ENCODE measurements around the gene TRAPPC12.
"Not testable (repeated sequence)": the region's sequence is repeated elsewhere in the genome, so short reads cannot be mapped to it uniquely, and the experiment has no call there.

The TRAPPC12 gene

DNA sequence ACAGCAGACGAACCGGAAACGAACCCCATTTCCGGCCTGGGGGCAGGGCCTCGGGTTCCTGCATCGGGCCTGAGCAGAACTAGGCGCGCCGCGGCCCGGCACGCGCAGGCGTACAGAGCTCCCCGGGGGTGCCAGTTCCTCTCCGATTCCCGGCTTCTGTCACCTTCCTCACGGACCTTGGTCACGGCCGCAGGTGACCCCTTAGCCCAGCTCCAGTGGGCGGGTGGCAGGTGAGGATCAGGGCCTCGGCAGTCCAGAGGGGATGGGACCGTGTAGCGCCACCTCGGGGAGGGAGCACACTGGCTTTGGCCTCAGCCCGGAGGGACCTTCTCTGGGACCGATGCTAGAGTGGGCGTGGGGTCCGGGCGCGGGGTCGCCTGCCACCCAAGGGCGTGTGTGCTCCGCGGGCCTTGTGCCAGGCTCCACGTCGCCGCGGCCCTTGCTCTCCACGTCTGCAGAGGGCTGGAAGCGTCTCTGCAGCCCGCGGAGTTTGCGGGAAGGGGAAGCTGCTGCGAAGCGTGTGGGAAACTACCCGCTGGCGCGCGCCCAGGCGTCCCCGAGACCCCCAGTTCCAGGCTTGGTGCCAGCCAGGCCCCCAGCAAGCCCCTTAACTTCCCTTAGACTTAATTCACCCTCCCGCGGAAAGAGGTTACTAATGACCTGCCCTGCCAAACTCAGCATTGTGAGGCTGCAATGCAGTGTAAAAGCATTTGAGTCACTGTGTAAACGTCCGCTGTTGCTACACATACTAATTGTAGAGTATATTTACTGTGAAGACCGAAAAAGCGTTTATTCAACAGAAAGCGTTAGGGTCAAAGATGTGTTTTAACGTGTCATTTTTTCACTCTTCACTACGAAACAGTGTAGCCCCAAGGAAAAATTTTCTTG, at the start of gene TRAPPC12:
Gene TRAPPC12 (plus strand): TSS at position 48 of the 888 bp plus-strand sequence. CDS start 7,930 bp downstream, outside the sequence.
- peak; percentile 94 for DNase-seq (ENCODE audit: low spot score)

DNA sequence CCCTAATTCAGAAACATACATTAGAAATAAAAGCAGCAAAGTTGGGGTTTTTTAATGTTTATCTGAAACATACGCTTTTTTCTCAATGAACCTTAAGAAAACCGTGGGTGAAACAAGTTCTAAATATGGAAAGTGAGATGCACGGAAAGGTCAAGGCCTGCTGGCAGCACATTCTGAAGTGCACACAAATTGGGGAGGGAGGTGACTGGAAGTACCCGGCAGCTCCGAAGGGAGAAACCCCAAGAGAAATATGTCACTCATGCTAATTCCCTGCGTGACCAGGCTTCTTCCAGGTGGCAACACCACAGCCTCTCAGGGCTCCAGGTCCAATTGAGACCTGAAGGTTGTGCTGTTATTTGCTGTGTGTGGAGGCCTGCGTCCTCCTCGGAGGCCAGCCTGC, 47.4 kb upstream of the TRAPPC12 start:
- no peak for DNase-seq (ENCODE audit: low spot score)

DNA sequence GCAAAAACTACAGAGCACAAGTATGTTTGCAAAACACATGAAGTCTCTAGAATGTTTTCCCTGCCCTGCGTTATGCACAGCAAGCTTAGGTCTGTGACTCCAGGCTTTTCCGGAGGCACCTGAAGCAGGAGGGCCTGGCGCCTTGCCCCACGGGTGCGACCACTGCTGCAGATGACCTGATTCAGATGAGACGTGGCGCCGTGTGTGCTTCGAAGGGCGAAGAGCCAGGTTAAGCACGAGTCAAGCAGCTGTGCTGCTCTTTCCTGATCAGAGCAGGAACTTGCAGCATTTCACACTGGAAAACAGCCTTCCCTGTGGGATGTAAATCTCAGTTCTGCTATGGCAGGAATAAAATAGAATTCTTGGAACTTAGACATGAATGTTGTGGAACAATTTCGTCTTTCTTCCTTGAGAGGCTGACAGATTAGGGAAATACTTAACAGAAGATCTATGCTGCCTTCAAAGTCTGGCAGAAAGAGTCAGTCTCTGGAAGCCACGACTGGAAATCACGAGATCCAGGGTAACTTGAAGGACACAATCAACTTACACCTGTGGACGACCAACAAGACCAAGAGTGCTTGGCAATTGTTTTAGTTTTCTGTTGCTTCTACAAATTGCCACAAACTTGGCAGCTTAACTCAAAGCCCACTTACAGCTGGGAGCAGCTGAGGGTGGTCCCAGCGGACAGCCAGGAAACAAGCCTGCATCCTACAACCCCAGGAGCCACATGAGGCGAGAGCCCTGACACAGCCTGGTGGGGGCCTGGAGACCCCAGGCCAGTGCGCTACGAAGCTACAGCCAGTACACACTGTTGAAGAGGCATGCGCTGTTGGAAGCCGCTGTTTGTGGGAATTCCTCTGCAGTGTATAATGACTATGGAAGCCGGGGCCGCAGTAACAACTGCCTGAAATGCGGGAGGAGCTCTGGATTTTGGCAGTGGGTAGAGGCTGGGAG, 44.8 kb upstream of the TRAPPC12 start:
- no peak for DNase-seq (ENCODE audit: low spot score)

DNA sequence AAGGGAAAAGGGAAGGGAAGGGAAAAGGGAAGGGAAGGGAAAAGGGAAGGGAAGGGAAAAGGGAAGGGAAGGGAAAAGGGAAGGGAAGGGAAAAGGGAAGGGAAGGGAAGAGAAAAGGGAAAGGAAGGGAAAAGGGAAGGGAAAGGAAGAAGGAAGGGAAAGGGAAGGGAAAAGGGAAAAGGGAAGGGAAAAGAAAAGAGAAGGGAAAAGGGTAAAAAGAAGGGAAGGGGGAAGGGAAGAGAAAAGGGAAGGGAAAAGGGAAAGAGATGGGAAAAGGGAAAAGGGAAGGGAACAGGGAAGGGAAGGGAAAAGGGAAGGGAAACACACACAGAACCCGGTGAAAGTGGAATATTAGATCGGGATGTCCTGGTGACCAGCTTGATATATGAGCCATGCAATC, 42.6 kb upstream of the TRAPPC12 start:
- no peak for DNase-seq (ENCODE audit: low spot score)

DNA sequence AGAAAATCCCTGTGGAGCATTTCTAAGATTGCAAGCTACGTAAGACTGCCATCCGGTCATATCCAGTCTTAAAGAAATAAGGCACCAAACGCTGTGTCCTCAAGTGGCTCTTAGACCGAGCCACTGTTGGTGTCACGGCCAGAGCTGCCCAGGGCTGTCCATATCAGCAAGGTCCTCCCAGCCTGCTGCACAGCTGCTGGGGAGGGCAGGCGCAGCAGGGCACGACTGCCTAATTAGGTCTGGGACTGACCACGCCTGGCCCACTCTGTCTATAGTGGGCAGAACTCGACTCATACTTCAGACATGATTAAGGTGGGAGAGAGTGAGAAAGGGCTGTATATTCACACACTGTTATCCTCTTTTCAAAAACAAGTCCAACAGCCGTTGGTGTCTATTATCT, 41.2 kb upstream of the TRAPPC12 start:
- no peak for DNase-seq (ENCODE audit: low spot score)

DNA sequence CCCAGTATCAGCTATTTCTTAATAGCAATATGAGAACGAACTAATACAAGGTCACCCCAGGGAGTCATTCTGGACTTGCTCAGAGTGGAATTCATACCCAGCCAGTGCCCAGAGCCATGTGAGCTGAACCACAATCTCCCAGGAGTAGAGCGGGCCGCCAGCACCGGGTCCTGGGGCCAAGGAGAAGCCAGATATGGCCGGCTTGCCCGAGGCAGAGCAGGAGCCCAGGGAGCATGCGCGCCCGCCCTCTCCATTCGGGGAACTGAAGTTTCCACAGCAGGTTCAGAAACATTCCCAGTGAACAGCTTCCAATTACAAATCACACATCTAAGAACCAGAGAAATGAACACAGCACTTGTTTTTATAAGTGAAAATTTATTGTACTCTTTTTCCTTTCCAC, 39.4 kb upstream of the TRAPPC12 start:
- DNase-seq (ENCODE audit: low spot score), result no peak

DNA sequence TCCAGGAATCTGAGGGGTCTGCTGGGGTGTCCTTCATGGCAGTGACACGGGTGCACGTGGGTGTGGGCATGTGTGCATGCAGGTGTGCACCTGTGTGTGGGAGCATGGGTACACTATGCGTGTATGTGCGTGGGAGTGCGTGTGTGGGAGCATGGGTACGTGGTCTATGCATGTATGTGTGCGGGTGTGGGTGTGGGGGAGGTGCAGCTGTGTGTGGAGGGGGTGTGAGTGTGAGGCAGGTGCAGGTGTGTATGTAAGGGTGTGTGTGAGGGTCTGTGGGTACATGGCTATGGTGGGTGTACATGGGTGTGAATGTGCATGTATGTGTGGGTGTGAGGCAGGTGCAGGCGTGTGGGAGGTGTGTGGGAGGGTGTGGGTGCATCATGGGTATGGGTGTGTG, 38.2 kb upstream of the TRAPPC12 start:
- DNase-seq (ENCODE audit: low spot score), result no peak

DNA sequence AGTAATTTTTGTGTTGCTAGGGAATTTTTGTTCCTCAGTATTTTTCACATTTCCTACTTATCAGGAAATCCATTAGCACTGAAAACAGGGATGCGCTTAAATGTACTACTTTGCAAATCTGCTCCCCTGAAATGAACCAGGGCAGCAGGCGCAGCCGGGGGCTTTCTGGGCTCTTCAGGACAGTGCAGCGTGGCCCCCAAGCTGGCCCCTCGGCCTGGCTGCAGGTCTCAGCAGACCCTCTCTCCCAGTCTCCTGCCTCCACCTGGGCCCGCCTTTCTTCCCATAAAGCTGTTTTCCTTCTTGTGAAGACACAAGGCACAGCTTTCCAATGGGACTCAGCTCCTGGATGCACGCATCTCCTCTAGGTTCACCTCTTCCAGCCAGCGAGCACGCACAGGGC, 37.2 kb upstream of the TRAPPC12 start:
- DNase-seq (ENCODE audit: low spot score), result no peak

DNA sequence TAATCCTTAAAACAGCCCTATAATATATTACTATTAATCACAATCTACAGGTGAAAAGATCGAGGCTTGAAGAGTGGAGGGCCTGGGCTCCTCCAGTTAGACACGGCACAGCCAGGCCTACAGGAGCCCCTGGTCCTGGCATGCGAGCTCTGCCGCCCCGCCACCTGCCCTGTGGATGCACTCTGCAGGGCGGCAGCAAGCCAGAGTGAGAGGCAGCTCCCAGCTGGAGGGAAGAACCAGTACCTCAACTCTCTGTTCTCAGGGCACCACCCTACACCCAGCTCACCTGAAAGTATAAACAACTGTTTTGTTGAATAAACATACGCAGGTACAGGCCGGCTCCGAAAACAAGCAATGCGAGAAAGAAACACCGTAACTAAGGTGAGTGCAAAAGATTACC, 36.5 kb upstream of the TRAPPC12 start:
- no peak for DNase-seq (ENCODE audit: low spot score)

DNA sequence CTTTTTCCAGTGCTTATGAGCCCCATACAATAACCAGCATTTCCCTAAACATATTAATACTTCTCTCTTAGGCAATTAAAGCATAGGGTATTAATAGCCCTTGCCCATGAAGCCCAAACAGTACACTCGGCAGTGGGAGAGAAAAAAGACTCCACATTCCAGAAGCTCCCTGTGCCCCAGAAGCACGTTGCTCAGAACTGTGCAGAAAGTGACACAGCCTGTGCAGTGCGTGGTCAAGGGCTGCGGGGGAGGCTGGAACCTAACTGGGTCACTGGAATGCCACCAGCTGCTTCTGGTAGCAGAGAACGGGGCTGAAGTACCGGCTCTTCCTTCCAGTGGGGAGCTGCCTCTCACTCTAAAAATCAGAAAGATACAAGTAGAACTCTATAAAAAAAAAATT, 34.6 kb upstream of the TRAPPC12 start:
- DNase-seq (ENCODE audit: low spot score), result no peak

DNA sequence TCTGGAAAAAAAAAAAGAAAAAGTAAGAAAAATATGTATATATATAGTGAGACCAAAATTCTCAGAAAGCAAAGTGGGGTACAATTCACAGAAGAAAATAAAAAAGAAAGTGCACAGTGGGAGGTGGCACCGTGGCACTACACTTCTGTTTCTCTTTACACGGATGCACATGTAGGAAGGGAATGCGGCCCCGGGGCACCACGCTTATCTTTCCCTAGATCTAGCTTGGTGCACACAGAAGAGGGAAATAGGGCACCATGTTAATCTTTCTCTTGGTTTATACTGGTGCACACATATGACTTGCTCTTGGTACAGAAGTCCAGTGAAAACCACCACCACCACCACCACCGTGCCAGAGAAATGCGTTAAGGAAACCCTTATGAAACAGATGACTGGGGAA, 33.9 kb upstream of the TRAPPC12 start:
- DNase-seq (ENCODE audit: low spot score), result no peak

DNA sequence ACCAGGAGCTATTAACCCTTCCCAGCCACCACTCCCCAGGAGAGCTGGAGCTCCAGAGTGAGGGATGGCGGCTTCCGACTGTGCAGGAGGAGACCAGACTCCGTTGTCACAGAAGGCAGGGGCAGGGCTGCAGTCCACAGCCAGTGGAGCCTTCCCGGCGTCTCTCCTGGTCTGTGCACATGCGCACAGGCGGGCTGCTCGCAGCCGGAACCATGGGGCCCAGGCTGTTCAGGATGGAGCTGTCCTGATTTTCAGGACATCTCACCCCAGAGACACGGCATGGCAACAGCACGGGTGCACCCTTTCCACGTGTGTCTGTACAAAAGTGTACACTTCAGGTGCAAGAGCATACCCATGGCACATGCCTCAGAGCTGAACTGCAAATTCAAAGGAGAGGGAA, 30.7 kb upstream of the TRAPPC12 start:
- DNase-seq (ENCODE audit: low spot score), result no peak

DNA sequence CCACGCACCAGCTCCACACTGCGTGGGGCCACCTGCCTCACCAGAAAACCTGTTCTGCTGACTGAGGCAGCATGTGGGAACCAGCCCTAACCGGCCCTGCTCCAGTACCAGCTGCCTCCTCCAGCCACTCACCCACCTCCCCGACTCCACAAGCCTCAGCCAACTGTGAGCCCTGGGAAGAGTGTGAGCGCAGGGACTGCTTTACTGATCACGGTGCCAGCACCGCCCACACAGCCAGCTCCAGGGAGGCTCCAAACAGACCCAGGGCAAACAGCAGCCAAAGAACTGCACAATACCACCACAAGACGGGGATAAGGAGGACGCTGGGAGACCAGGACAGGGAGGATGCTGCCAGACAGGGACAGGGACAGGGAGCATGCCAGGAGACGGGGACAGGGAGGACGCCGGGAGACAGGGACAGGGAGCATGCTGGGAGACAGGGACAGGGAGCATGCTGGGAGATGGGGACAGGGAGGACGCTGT, 30.2 kb upstream of the TRAPPC12 start:
- no peak for DNase-seq (ENCODE audit: low spot score)

DNA sequence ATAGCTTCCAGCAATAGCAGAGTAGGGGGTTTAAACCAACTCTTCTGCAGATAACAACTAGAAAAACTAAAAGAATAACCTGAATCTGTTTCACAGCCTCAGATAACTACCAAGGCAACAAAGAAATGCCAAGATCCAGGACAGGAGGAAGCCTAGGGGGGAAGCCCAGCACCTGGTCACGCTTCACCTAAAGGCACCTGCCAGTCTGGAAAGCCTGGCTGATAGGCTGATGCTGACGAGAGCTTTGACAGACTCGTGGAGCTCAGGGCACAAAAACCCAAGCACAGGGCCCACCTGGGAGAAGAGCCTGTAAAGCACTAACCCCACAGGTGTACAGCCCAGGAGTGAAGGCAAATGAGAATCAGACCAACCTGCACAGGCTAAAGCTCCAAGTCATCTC, 24.5 kb upstream of the TRAPPC12 start:
- no peak for DNase-seq (ENCODE audit: low spot score)

DNA sequence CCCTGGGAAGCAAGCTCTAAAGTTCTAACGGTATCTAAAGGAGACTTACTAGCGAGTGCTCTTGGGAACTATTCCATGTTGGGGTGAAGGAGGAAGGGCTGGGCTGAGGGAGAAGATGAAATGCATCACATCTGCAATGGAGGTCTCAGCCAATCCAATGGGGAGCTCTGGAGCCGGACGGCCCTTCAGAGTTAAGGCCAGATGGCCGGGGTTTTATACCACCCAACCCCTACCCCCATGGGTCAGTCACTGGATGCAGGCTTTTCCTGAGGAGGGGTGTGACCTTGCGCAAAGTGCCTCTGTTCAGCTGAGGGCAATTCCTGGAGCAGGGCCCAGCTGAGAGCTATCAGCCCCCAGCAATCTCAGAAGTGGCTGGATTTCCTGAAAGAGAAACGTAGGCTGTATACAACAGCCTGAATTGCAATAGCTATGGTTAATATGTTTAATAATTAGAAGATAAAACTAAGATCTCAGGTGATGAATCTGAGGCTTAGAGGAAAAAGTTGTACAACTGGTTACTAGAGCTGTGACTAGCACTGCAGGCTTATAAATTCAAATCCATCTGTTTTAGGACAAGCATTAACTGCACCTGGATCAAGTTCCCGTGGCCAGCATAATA, 23.4 kb upstream of the TRAPPC12 start:
- DNase-seq (ENCODE audit: low spot score), result no peak

DNA sequence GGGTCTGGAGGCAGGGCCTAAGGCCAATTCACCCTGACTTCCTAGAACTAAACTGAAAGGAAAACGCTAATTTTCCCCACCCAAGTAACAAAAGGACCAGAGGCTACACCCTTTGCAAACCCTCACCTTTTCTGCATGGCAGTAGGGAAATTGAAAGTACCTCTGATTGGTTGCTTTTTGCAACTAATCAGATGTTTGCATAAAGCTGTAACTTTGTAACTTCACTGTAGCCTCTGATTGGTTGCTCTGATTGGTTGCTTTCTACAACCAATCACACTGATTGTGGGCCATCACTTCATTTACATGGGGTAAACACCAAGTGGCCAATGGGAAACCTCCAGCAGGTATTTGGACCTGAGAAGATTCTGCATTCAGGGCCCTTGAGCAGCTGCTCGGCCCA, 22.7 kb upstream of the TRAPPC12 start:
- DNase-seq (ENCODE audit: low spot score), result no peak

DNA sequence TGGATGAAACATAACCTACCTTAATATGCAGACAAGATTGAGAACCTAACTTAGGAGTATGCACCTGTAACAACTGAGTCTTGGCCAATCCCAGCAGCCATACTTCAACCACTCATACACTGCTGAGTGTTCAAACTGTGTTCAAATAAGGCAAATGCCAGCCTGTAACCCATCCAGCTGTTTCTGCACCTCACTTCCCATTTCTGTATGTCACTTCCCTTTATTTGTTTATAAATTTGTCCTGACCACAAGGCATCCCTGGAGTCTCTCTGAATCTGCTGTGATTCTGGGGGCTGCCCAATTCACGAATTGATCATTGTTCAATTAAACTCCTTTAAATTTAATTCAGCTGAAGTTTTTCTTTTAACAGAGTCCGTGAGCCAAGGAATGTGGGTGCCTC, 22.0 kb upstream of the TRAPPC12 start:
- DNase-seq (ENCODE audit: low spot score), result not testable (repeated sequence)

DNA sequence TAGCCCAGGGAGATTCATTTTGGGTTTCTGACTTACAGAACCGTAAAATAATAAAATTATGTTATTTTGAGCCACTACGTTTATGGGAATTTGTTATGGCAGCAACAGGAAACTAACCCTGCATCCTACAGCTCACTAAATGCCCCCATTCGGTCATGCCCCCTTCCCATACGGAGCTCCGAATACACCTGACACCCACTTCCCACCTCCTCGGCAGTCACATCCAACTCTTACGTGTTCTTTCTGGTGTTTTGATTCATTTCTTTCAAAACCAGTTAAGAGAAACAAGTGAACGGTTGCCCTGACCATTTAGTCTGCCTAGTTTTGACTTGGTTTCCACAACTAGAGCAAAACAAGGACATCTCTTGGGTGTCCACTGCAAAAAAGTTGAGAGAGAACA, 21.6 kb upstream of the TRAPPC12 start:
- no peak for DNase-seq (ENCODE audit: low spot score)

DNA sequence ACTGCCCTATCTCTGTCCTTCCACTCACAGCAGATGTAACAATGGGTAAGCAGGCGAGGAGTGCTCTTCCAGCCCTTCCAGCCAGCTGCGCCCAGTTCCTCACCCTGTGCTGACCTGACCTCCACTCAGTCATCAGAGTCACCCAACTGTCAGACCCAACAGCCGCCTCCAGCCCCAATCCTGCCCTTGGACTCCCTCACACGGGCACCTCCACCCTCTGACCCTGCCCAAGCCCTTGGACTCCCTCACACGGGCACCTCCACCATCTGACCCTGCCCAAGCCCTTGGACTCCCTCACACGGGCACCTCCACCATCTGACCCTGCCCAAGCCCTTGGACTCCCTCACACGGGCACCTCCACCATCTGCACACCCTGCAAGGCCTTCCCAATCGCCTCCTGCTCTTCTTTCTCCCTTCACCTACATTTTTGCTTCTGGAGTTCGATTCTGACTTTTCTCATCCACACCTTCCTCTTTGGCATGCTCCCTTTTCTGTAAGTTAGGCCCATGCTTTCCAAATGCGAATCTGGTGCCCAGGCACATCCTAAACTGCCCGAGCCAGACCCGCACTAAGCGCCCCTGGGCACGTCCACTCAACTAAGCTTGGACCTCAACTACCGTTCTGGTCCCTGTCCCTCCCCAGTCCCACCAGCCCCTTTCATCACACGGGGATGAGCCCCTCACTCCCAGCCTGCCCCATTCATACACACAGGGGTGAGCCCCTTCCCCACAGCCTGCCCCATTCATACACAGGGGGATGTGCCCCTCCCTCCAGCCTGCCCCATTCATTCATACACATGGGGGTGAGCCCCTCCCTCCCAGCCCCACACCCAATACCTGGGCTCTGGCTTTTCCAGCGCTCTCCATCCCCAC, 17.7 kb upstream of the TRAPPC12 start:
- no peak for DNase-seq (ENCODE audit: low spot score)

DNA sequence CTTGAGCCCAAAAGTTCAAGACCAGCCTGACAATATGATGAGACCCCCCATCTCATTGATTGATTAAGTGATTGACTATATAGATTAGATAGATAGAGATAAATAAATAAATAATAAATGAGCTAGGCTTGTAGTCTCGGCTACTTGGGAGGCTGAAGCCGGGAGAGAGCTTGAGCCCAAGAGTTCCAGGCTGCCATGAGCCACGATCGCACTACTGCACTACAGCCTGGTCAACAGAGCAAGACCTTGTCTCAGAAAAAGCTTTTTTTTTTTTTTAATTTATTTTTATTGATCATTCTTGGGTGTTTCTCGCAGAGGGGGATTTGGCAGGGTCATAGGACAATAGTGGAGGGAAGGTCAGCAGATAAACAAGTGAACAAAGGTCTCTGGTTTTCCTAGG, 14.3 kb upstream of the TRAPPC12 start:
- no peak for DNase-seq (ENCODE audit: low spot score)

DNA sequence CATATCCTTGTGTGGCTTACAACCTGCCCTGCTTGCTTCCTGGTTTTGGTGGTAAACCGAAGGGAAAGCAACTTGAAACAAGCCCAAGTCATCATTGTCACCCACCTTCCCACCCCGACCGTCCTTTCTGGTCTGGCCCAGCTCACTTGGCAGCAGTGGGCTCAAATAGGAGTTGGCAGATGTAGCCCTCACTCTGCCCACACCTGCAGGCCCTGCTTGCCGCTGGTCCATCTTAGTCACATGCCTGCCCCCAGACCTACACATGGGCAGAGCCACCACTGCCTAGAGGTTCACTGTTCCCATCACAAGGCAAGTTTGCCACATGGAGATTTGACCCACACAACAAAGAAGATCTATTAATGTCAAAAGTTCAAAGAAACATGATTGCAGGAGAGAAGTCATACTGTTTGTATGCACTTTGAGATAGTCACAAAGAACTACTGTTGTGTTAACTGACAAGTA, 11.2 kb upstream of the TRAPPC12 start:
- no peak for DNase-seq (ENCODE audit: low spot score)
